Thoracic aorta (tissue), 2 donors: ENCODE results near the gene ZNF670. TPM values are rescaled to one million over a fixed set of nuclear protein-coding genes. Genes with fewer than 3 reads are reported as not detected.

Source experiments
- ATAC-seq: fragments of 150-250 bp; one replicate; pipeline ENCODE4 v1.8.0; 2017; ENCODE audit warnings: low read depth; ENCODE audit not compliant: insufficient number of reproducible peaks, low FRiP score
- DNase-seq: peaks from one replicate; pipeline ENCODE4 v3.0.0-alpha.2; 2020; ENCODE audit warnings: low spot score
- H3K27ac ChIP-seq, 2 donors: fragments of 200-600 bp; sonication (generic); 1 replicate in 1 of 2; 2 replicates in 1 of 2; pipeline ENCODE4 v1.5.1; 2016; ENCODE audit warnings: mild to moderate bottlenecking in 2 of 2, moderate library complexity in 2 of 2
- H3K27me3 ChIP-seq: fragments of 200-600 bp; sonication (generic); replicated peaks from 2 replicates; pipeline ENCODE4 v1.6.0; 2016; ENCODE audit warnings: mild to moderate bottlenecking; ENCODE audit not compliant: insufficient read depth
- H3K36me3 ChIP-seq: fragments of 200-600 bp; sonication (generic); one replicate; pipeline ENCODE4 v1.5.1; 2016
- H3K4me1 ChIP-seq, 2 donors: fragments of 200-600 bp; sonication (generic); 1 replicate in 1 of 2; 2 replicates in 1 of 2; pipeline versions ENCODE4 v1.5.1 to v1.6.0; 2016; ENCODE audit warnings: low read depth in 2 of 2, mild to moderate bottlenecking in 1 of 2; ENCODE audit not compliant: control insufficient read depth in 1 of 2
- H3K4me3 ChIP-seq: fragments of 200-600 bp; sonication (generic); 2 replicates; pipeline ENCODE4 v1.5.1; 2016; ENCODE audit warnings: mild to moderate bottlenecking
- H3K9me3 ChIP-seq: fragments of 200-600 bp; sonication (generic); 2 replicates; pipeline ENCODE4 v1.5.1; 2016
- CTCF ChIP-seq: fragments of 200-600 bp; sonication (generic); IDR thresholded peaks from one replicate; pipeline ENCODE4 v1.5.1; 2019; ENCODE audit warnings: antibody characterized with exemption
- total RNA-seq, 2 donors: library from RNA; depleted of rRNA; stranded (reverse); fragments of >200 nt; gene quantifications; one replicate each; pipeline versions ENCODE4 v1.1.0 to v1.2.3, GENCODE V29; 2016

Gene ZNF670
- total RNA-seq, 2 donors from 2014 or later = 1.1 to 5.2 TPM

DNA sequence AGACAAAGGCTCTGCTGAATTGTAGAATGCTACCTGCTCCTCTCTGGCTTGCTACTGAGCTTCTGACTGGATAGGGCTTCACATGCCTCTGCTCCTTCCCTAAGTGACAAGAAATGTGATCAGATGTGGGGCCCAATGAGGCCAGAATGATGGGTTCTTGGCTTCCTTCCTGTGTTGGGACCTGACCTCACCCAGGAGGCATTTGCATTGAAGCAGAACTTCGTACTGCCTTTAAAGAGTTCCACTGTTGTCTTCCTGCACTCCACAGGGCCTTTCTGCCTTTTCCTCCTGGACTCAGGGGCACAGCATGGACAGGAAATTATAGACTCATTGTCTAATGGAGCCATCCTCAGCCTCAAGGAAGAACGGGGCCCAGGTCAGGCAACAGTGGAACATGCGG lies 14.3 kb downstream of the ZNF670 start:
- TF ChIP-seq CTCF = no peak
- H3K36me3 ChIP-seq = no peaks in the 10 kb centered on the region
- H3K27ac ChIP-seq = no peak overlapping the region
- no peak overlapping the region for H3K4me3 ChIP-seq
- no peaks in the 10 kb centered on the region for H3K27me3 ChIP-seq
- no peaks in the 10 kb centered on the region for H3K4me1 ChIP-seq
- DNase-seq = no peak
- ATAC-seq = no peak
- H3K9me3 ChIP-seq = no peaks in the 10 kb centered on the region

- H3K9me3 ChIP-seq = peaks cover 10% of the 10 kb centered on the region
- no peak for TF ChIP-seq CTCF
- no peak overlapping the region for H3K4me3 ChIP-seq
- DNase-seq = no peak
- no peak overlapping the region for H3K27ac ChIP-seq
- H3K27me3 ChIP-seq = no peaks in the 10 kb centered on the region
- ATAC-seq = no peak
- no peaks in the 10 kb centered on the region for H3K36me3 ChIP-seq
- H3K4me1 ChIP-seq = no peaks in the 10 kb centered on the region
These were observed 17.8 kb downstream of the ZNF670 start for GRCh38 chr1:247060771-247061170.

DNA sequence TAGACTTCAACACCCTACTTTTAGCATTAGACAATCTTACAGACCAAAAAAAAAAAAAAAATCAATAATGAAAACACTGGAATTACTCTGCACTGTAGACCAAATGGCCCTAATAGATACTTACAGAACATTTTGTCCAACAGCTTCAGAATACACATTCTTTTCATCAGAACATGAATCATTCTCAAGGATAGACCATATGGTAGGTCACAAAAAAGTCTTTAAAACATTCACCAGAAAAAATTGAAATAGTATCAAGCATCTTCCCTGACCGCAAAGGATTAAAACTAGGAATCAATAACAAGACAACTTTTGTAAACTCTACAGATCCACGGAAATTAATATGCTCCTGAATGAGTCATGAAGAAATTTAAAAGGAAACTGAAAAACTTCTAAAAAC lies 22.5 kb downstream of the ZNF670 start:
- Histone ChIP-seq H3K4me1 (peaks cover 3 to 9% of the 10 kb centered on the region in 2 donors), H3K36me3 (no peaks in the 10 kb centered on the region), H3K9me3 (peaks cover 25% of the 10 kb centered on the region), H3K27me3 (no peaks in the 10 kb centered on the region), H3K4me3 (no peak overlapping the region), H3K27ac (no peak overlapping the region)
- DNase-seq = no peak
- no peak for TF ChIP-seq CTCF
- no peak for ATAC-seq

GRCh38 chr1:247054992-247055415 lies 23.6 kb downstream of the ZNF670 start:
- TF ChIP-seq CTCF = no peak
- no peak for ATAC-seq
- H3K36me3 ChIP-seq = no peaks in the 10 kb centered on the region
- H3K27me3 ChIP-seq = no peaks in the 10 kb centered on the region
- no peak for DNase-seq
- H3K4me1 ChIP-seq = peaks cover 3 to 9% of the 10 kb centered on the region in 2 donors
- H3K27ac ChIP-seq = no peak overlapping the region
- H3K4me3 ChIP-seq = no peak overlapping the region
- H3K9me3 ChIP-seq = peaks cover 31% of the 10 kb centered on the region

DNA sequence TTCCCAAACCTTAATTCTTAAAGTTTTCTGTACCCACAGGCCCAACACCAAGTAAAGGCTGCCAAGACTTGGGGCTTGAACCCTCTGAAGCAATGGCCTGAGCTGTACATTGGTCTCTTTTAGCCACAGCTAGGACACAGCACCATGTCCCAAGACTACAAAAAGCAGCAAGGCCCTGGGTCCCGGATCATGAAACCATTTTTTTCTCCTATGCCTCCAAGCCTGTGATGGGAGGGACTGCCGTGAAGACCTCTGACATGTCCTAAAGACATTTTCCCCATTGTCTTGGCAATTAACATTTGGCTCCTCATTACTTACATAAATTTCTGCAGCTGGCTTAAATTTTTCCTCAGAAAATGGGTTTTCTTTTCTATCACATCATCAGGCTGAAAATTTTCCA lies 30.9 kb downstream of the ZNF670 start:
- TF ChIP-seq CTCF = no peak
- Histone ChIP-seq H3K27me3 (no peaks in the 10 kb centered on the region), H3K36me3 (no peaks in the 10 kb centered on the region), H3K9me3 (peaks cover 37% of the 10 kb centered on the region), H3K27ac (no peak overlapping the region), H3K4me3 (no peak overlapping the region), H3K4me1 (no peaks in the 10 kb centered on the region)
- DNase-seq = no peak
- ATAC-seq = no peak
